Activated naive CD8-positive, alpha-beta T cell treated with anti-CD3 and anti-CD28 coated beads for 36 hours (primary cell): ENCODE results near the gene ALDH1A1. TPM values are rescaled to one million over a fixed set of nuclear protein-coding genes. Genes with fewer than 3 reads are reported as not detected.
"Not testable (repeated sequence)": the region's sequence is repeated elsewhere in the genome, so short reads cannot be mapped to it uniquely, and the experiment has no call there.

Experiments
- DNase-seq: peaks from one replicate; pipeline ENCODE4 v3.0.0; 2021
- H3K27ac Mint-ChIP-seq: one replicate; pipeline ENCODE4 v1.8.0; 2022; ENCODE audit warnings: mild to moderate bottlenecking, moderate library complexity, mixed read lengths
- H3K27me3 Mint-ChIP-seq: one replicate; pipeline ENCODE4 v1.8.0; 2022; ENCODE audit warnings: mild to moderate bottlenecking, mixed read lengths
- H3K36me3 Mint-ChIP-seq: one replicate; pipeline ENCODE4 v1.8.0; 2021; ENCODE audit warnings: mild to moderate bottlenecking, mixed read lengths
- H3K4me1 Mint-ChIP-seq: one replicate; pipeline ENCODE4 v1.8.0; 2021; ENCODE audit warnings: mixed read lengths
- H3K4me3 Mint-ChIP-seq: one replicate; pipeline ENCODE4 v1.8.0; 2022; ENCODE audit warnings: mild to moderate bottlenecking, moderate library complexity, mixed read lengths
- H3K9me3 Mint-ChIP-seq: one replicate; pipeline ENCODE4 v1.8.0; 2022; ENCODE audit warnings: mixed read lengths
- total RNA-seq, 2 experiments: library from RNA; stranded (reverse); gene quantifications; one replicate each; pipeline ENCODE4 v1.2.3, GENCODE V29; 2021

Gene ALDH1A1
- total RNA-seq, 2 experiments from 2014 or later = not detected

DNA sequence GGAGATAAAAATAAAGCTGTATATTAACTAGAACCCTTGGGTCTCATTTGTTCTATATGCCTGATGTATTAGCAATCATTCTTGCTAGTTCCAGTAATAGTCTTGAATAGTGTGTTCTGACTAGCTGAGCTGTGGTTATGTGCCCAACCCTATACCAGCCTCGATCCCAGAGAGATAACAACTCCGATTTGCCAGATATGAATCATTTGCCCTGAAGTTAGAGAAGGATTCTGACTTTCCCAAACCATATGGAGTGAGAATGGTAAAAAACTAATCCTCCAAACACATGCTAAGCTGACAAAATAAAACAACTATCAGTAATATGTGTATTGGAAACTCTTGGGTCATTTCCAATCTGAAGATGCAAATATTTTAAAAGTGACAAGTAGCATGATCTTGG is 64.8 kb downstream of the ALDH1A1 start:
- Mint-ChIP-seq H3K4me3 (no peak overlapping the region), H3K36me3 (no peaks in the 10 kb centered on the region), H3K4me1 (no peaks in the 10 kb centered on the region), H3K27me3 (peaks cover 3% of the 10 kb centered on the region), H3K27ac (no peak overlapping the region), H3K9me3 (no peaks in the 10 kb centered on the region)
- DNase-seq = no peak

DNA sequence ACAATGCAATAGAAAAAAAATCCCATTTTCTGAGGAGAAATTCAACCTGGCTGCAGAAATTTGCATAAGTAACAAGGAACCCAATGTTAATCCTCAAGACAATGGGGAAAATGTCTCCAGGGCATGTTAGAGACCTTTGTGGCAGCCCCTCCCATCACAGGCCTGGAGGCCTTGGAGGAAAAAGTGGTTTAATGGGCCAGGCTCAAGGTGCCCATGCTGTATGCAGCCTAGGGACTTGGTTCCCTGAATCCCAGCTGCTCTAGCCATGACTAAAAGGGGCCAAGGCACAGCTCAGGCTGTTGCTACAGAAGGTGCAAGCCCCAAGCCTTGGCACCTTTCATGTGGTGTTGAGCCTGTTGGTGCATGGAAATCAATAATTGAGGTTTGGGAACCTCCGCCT is 66.5 kb downstream of the ALDH1A1 start:
- no peak for DNase-seq
- no peaks in the 10 kb centered on the region for H3K9me3 Mint-ChIP-seq
- H3K36me3 Mint-ChIP-seq = no peaks in the 10 kb centered on the region
- H3K4me3 Mint-ChIP-seq = no peak overlapping the region
- H3K27me3 Mint-ChIP-seq = peaks cover 3% of the 10 kb centered on the region
- no peak overlapping the region for H3K27ac Mint-ChIP-seq
- no peaks in the 10 kb centered on the region for H3K4me1 Mint-ChIP-seq

DNA sequence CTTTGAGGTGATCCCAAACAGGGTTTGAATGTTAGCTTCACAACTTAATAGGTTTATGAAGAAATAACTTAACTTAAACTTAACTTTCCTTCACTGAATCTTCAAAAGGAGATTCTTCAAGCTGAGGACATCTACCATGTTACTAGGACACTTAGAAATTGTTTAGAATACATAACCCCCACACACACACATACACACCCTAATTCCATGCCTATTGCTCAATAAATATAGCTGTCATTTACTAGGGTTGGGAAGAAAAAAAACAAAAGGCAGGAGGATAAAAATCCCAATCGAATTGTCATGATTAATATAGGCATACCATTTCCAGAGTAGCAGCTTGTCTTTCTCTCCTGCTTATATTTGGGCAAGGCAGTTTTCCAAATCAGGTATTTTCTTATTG is 68.3 kb downstream of the ALDH1A1 start:
- no peak for DNase-seq
- Mint-ChIP-seq H3K27ac (no peak overlapping the region), H3K27me3 (no peaks in the 10 kb centered on the region), H3K36me3 (no peaks in the 10 kb centered on the region), H3K4me3 (no peak overlapping the region), H3K9me3 (no peaks in the 10 kb centered on the region), H3K4me1 (no peaks in the 10 kb centered on the region)

DNA sequence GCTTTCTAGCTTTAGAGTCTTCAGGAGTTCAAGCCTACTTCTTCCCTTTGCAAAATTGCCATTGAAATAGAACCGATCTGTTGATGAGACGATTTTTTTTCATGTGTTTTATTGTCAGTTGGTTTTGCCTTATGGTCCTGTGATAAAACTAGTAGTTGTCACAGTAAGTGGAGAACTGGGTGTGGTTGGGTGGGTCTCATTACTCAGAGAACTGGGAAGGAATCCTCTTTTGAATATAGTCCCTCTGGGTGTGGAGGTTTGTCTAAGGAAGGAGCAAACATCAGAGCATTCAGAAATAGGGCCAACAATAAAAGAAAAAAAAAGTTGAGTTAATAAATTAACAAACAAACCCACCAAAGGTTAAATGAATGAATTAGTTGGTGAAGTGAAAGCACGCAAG is 69.0 kb downstream of the ALDH1A1 start:
- no peak overlapping the region for H3K27ac Mint-ChIP-seq
- no peak overlapping the region for H3K4me3 Mint-ChIP-seq
- H3K9me3 Mint-ChIP-seq = no peaks in the 10 kb centered on the region
- no peaks in the 10 kb centered on the region for H3K36me3 Mint-ChIP-seq
- H3K4me1 Mint-ChIP-seq = no peaks in the 10 kb centered on the region
- H3K27me3 Mint-ChIP-seq = no peaks in the 10 kb centered on the region
- DNase-seq = no peak

DNA sequence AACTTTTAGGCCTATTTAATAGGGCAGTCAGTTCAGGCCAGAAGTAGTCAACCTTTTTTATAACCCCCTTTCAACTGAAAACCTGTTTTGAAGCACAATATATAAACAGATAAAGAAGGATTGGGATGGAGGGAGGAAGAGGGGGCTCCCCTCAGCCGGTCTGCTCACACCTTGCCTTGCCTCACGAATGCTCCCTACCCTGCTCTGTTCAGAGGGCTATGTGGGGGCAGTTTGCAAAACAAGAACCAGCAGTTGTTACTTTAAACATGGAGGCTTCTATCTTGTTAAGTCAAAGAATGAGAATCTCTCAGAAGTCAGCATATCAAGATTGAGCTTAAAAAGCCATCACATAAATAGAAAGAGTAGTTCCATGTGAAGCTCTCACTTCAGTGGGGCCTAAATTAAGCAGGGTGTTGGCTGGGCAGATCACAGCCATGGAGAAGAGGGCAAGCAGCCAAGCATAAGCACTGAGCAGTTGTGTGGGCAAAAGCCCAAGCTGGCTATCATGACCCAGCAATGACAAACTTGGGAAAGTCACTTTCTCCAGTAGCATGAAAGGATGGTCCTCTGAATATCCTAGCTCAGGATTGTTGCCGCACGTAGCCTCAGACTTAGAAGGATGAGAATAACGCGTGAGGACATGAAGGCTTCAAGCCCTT is 70.6 kb downstream of the ALDH1A1 start:
- no peak for DNase-seq
- H3K4me1 Mint-ChIP-seq = no peaks in the 10 kb centered on the region
- H3K9me3 Mint-ChIP-seq = peaks cover 2% of the 10 kb centered on the region
- H3K27me3 Mint-ChIP-seq = no peaks in the 10 kb centered on the region
- H3K4me3 Mint-ChIP-seq = no peak overlapping the region
- no peaks in the 10 kb centered on the region for H3K36me3 Mint-ChIP-seq
- H3K27ac Mint-ChIP-seq = no peak overlapping the region

DNA sequence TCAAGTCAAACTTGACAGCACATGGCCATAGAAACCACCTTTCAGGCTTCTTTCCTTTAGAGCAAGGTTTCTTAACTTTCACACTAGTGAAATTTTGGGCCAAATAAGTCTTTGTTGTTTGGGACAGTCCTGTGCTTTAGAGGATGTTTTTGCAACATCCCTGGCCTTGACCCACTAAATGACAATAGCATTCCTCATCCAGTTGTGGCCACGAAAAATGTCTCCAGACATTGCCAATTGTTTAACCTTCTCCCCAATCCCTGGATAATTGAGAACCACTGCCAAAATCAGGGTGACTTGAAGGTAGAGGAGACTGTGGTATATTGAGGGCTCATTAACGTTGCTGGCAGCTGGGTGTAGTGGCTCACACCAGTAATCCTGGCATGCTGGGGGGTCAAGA is 72.0 kb downstream of the ALDH1A1 start:
- Mint-ChIP-seq H3K27ac (no peak overlapping the region), H3K9me3 (peaks cover 2% of the 10 kb centered on the region), H3K27me3 (no peaks in the 10 kb centered on the region), H3K4me3 (no peak overlapping the region), H3K4me1 (no peaks in the 10 kb centered on the region), H3K36me3 (no peaks in the 10 kb centered on the region)
- DNase-seq = no peak

DNA sequence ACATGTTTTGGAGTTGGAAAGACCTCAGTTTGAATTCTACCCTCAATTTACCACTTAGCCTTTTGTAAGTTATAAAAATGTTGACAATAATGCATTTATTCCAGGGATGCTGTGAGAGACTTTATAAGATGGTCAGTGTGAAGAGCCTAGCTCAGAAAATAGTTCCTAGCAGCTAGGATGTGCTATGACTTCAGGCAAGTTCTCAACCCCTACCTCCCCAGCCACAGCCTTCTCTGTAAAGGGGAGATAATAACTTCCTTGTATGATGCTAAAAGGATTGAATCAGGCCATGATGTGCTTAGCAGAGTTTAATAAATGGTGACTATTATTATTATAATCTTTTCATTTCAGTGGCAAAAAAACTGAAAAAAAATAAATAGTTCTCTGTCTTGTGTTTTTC is 77.6 kb downstream of the ALDH1A1 start:
- H3K9me3 Mint-ChIP-seq = peaks cover 2% of the 10 kb centered on the region
- no peak overlapping the region for H3K27ac Mint-ChIP-seq
- no peaks in the 10 kb centered on the region for H3K36me3 Mint-ChIP-seq
- H3K4me3 Mint-ChIP-seq = no peak overlapping the region
- H3K4me1 Mint-ChIP-seq = no peaks in the 10 kb centered on the region
- DNase-seq = no peak
- H3K27me3 Mint-ChIP-seq = peaks cover 4% of the 10 kb centered on the region

DNA sequence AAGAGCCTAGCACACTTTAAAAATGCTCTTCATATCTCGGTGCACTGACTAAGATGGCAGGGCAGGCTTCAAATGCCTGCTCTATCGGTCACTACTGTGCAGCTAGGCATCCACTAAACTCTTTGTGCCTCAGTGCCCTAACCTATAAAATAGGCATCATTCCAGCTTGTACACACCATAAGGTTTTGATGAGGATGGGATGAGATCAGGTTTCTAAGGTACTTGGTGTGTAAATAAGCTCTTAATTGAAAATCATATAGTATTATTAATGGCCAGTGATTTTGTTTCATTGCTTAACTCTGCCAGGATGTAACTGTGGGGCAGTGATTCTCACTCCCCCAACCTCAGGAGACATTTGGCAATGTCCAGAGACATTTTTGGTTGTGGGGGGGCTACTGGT is 78.5 kb downstream of the ALDH1A1 start:
- no peak for DNase-seq
- Mint-ChIP-seq H3K4me1 (no peaks in the 10 kb centered on the region), H3K27me3 (peaks cover 4% of the 10 kb centered on the region), H3K36me3 (no peaks in the 10 kb centered on the region), H3K4me3 (no peak overlapping the region), H3K9me3 (peaks cover 2% of the 10 kb centered on the region), H3K27ac (no peak overlapping the region)

DNA sequence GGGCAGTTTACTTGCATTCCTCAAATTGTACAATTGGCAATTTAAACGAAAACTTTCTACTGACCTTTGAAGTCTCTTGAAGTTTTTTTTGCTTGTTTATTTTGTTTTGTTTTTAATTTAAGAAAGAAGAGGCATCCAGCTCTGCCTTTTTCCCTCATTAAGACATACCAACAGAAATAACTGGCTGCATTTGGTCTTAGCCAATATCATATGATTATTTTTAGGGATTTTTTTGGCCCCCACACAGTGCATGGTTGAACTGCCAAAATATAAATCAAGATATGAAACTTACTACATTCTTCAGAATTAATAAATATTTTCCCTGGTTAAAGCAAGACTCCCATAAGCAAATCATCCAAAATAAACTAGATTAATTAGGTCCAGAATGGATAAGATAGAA is 79.4 kb downstream of the ALDH1A1 start:
- no peaks in the 10 kb centered on the region for H3K36me3 Mint-ChIP-seq
- no peaks in the 10 kb centered on the region for H3K4me1 Mint-ChIP-seq
- H3K27ac Mint-ChIP-seq = no peak overlapping the region
- H3K4me3 Mint-ChIP-seq = no peak overlapping the region
- H3K27me3 Mint-ChIP-seq = peaks cover 4% of the 10 kb centered on the region
- peaks cover 2% of the 10 kb centered on the region for H3K9me3 Mint-ChIP-seq
- DNase-seq = no peak

DNA sequence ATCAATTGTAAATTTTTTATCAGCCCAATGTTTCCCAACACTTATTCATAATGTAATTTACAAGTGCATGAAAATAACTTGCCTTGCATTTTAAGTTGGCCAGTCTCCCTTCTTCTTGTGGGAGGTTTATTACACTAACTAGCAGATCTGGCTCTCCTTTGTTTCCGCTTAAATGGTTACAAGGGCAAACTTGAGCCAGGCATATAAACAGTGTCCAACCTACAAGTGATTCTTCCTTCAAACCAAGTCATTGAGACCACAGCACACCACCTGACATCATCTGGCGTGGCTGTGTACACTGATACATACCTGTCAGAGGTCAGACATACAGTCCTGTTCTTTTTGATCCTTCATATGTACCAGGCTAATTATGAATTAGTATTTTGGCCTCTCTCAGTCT is 80.1 kb downstream of the ALDH1A1 start:
- H3K9me3 Mint-ChIP-seq = peaks cover 2% of the 10 kb centered on the region
- no peaks in the 10 kb centered on the region for H3K4me1 Mint-ChIP-seq
- H3K4me3 Mint-ChIP-seq = no peak overlapping the region
- no peak overlapping the region for H3K27ac Mint-ChIP-seq
- H3K27me3 Mint-ChIP-seq = peaks cover 10% of the 10 kb centered on the region
- DNase-seq = no peak
- H3K36me3 Mint-ChIP-seq = no peaks in the 10 kb centered on the region

DNA sequence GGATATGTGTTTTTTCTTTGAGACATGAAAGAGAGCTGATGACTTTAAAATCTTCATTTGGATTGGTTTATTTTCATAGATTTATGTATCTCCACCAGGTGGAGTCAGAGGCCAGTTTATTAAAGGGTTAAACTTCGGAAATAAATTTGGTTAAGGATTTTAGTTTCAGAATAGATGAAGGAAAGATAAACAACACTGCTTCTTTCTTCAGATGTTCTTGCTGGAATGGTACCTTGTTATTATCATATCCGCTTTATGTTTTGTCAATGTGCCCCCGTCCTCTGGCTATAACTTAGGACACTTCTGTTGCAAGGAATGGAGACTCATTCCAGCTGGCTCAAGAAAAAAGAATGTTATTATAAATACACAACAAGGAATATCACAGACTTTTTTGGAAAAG is 81.2 kb downstream of the ALDH1A1 start:
- H3K4me3 Mint-ChIP-seq = no peak overlapping the region
- H3K9me3 Mint-ChIP-seq = peaks cover 4% of the 10 kb centered on the region
- H3K4me1 Mint-ChIP-seq = no peaks in the 10 kb centered on the region
- H3K27ac Mint-ChIP-seq = no peak overlapping the region
- no peak for DNase-seq
- H3K27me3 Mint-ChIP-seq = peaks cover 12% of the 10 kb centered on the region
- no peaks in the 10 kb centered on the region for H3K36me3 Mint-ChIP-seq

DNA sequence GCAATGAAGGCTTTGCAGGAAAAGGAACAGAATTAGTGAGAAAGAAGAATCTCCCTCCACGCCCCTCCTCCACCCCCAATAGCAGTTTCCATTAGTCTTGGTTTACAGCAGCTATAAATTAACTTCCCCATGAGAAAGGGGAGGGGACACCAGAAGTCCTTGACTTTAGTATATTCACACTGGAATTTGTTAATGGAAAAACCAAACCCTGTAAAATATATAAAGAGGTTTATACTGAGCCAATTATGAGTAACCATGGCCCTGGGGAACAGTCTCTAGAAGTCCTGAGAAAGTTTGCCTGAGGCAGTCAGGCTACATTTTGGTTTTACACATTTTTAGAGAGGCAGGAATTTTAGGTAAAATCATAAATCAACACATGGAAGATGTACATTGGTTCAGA is 88.5 kb downstream of the ALDH1A1 start:
- peaks cover 16% of the 10 kb centered on the region for H3K27me3 Mint-ChIP-seq
- no peak overlapping the region for H3K4me3 Mint-ChIP-seq
- no peak overlapping the region for H3K27ac Mint-ChIP-seq
- H3K9me3 Mint-ChIP-seq = peaks cover 4% of the 10 kb centered on the region
- no peaks in the 10 kb centered on the region for H3K36me3 Mint-ChIP-seq
- H3K4me1 Mint-ChIP-seq = no peaks in the 10 kb centered on the region
- DNase-seq = no peak

DNA sequence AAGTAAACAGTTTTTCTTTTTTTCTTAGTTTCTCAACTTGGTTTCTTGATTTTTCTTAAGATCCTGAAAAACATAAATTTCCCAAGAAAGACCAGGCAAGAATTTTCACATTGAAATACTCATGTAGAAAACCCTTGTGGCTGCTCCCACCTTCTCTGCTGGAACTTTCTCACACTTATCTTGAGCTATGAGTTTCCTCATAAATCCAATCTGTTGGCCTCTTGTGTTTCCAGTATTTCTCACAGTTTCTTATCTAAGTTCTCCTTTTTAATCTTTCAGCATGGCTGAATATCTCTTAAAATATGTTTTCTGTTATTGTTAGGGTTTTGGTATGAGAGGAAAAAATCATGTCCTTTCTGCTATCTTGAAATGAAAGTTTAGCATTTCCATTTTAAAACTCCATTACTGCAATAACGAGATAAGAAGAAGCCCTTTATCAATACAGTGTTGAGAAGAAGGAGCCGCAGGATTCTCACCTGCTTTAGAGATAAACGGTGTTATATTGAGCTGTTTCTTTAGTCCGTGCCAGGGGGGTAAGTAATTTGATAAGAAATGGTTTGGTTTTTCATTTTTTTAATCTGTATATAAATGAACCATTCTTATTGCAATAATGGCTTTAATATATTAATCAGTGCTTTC is 89.3 kb downstream of the ALDH1A1 start:
- peaks cover 16% of the 10 kb centered on the region for H3K27me3 Mint-ChIP-seq
- no peaks in the 10 kb centered on the region for H3K36me3 Mint-ChIP-seq
- peaks cover 4% of the 10 kb centered on the region for H3K9me3 Mint-ChIP-seq
- H3K4me1 Mint-ChIP-seq = no peaks in the 10 kb centered on the region
- H3K4me3 Mint-ChIP-seq = no peak overlapping the region
- H3K27ac Mint-ChIP-seq = no peak overlapping the region
- no peak for DNase-seq

DNA sequence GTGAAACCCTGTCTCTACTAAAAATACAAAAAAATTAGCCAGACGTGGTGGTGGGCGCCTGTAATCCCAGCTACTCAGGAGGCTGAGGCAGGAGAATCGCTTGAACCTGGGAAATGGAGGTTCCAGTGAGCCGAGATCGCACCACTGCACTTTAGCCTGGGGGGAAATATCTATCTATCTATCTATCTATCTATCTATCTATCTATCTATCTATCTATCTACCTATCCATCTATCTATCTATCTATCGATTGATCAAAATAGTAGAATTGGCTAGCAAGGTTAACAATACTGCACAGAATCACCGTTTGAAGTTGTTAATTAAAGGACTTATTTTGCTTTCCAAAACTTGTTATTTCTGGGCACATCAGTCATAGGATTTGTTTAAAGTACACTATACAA is 90.1 kb downstream of the ALDH1A1 start:
- peaks cover 11% of the 10 kb centered on the region for H3K27me3 Mint-ChIP-seq
- not testable (repeated sequence) for H3K4me3 Mint-ChIP-seq, H3K27ac Mint-ChIP-seq, DNase-seq, H3K9me3 Mint-ChIP-seq, H3K4me1 Mint-ChIP-seq, H3K36me3 Mint-ChIP-seq

DNA sequence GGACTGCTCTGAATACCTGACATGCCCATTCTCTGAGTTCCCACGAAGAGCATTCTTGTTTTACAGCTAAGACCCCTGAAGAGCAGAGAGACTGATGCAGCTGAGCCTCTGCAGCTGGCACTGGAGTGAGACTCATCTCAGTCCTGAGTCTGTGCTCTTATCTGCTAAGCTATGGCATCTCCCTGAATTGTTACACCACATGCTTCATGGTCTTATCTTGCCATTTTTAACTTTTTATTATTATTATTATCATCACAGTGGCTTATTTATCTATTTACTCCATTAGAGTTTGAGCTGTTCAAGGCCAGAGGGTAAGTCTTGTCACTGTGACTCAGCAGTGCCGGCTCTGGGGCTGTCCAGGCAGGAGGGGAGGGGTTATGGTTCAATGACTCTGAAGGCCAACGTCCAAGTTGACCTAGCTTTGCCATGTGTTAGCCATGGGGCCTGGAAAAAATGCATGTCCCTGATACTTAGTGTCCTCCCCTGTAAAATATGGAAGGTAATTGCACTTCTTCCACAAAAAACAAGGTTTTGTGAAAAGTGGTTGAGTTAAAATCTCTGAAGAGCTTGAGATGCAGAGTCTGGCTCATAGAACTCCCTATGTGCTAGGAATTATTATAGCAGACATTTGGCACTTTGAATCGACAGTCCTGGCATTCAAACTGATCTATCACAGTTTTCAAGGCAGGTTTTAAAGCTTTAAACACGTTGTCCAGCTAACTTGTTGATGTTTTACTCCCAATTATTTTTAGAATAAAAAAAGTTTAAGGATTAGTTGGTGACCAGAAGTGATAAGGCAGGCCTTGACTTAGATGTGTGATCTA is 94.6 kb downstream of the ALDH1A1 start:
- Mint-ChIP-seq H3K9me3 (no peaks in the 10 kb centered on the region), H3K27ac (no peak overlapping the region), H3K4me1 (peaks cover 3% of the 10 kb centered on the region), H3K27me3 (peaks cover under 1% of the 10 kb centered on the region), H3K4me3 (no peak overlapping the region), H3K36me3 (no peaks in the 10 kb centered on the region)
- DNase-seq = no peak

DNA sequence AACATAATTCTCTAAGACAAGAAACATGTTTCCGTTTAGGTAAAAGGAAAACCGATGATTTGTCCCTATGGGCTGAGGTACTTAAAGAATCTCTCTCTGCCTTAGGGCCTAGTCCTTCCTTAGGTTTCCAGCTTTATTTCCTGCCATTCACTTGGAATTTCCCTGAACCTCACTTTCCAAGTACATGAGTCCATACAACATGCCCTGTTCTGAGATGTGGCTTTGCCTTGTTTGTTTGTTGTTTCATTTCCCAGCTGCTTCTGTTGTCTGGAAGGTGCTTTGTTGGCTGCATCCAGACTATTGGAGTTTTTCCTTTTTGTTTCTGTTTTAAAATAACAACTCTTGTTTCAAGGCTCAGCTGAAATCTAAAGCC is 95.2 kb downstream of the ALDH1A1 start:
- no peak for DNase-seq
- H3K4me3 Mint-ChIP-seq = no peak overlapping the region
- no peaks in the 10 kb centered on the region for H3K27me3 Mint-ChIP-seq
- H3K9me3 Mint-ChIP-seq = no peaks in the 10 kb centered on the region
- H3K36me3 Mint-ChIP-seq = no peaks in the 10 kb centered on the region
- peaks cover 3% of the 10 kb centered on the region for H3K4me1 Mint-ChIP-seq
- H3K27ac Mint-ChIP-seq = no peak overlapping the region
